HG03354 (cell line): Measurements from ENCODE around the gene OGFOD2.

Experiments used
- ATAC-seq: cut with Tn5 transposase; IDR thresholded peaks from one replicate; pipeline ENCODE4 v1.9.1; 2021; ENCODE audit warnings: mild to moderate bottlenecking; ENCODE audit not compliant: unreplicated experiment, poor library complexity, severe bottlenecking

OGFOD2 gene

GRCh38 chr12:123024819-123025391 lies 49.9 kb downstream of the OGFOD2 start:
- no peak for ATAC-seq

GRCh38 chr12:123026094-123026853 lies 51.2 kb downstream of the OGFOD2 start:
- no peak for ATAC-seq

GRCh38 chr12:123027726-123028445 lies 52.8 kb downstream of the OGFOD2 start:
- no peak for ATAC-seq

GRCh38 chr12:123028475-123028874 lies 53.4 kb downstream of the OGFOD2 start:
- no peak for ATAC-seq

- no peak for ATAC-seq
Observed at GRCh38 chr12:123029550-123029949, 54.5 kb downstream of the OGFOD2 start.
